NCI-H82 (cell line): Measurements from ENCODE around the gene SIGLEC7.
A peak's percentile ranks its signal among the peaks of the same experiment; 100 is the strongest.

Source experiments
- DNase-seq: peaks from one replicate; lab custom pipeline; 2025; lab: John Stamatoyannopoulos, UW

SIGLEC7 gene

DNA sequence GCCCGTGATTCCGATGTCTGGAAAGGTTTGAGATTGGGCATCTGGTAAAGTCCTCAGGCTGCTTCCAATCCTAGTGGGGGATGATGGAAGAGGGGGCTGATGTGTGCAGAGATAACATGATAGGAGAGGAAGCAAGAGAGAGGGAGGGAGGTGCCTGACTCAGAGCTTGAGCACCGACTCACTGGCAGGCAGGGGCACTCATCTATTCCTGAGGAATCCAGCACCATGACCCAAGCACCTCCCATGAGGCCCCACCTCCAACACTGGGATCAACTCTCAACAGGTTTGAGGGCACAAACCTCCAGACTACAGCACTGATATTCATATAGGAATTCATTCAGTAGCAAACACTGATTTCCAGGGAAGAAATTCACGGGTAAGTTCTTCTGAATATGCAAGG, 23.0 kb upstream of the SIGLEC7 start:
- no peak for DNase-seq

DNA sequence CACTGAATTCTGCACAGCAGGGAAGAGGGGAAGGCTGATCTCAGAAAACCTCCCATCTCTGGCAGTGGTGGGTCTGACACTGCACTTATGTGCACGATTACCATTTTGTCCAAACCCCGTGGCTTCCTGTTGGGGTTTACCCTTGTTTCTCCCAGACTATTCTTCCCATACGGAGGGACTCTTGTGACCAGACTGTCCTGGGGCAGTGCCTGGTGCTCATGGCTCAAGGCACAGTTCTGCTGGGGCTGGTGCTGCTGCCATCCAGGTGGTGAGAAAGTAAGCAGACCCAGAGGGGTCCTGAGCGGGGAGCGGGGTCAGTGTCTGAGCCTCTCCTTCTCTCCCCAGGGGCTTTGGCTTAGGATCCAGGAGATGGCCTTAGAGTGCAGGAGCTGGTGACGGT, 22.5 kb upstream of the SIGLEC7 start:
- DNase-seq, result no peak

DNA sequence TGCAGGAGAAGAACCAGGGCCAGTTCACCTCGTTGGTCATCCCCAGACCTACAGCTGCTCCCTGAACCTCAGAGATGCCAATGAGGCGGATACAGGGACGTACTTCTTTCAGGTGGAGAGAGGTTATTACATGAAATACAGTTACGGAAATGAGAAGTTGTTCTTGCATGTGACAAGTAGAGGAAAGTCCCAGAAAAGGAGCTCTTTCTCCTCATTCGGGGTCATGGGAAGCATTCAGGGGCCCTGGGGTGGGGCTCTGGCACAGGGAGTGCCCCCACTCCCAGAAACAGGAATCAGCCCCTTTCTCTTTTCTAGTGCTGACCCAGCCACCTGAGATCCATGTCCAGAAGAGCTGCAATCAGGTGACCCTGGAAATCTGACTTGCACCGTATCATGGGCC, 21.9 kb upstream of the SIGLEC7 start:
- no peak for DNase-seq

DNA sequence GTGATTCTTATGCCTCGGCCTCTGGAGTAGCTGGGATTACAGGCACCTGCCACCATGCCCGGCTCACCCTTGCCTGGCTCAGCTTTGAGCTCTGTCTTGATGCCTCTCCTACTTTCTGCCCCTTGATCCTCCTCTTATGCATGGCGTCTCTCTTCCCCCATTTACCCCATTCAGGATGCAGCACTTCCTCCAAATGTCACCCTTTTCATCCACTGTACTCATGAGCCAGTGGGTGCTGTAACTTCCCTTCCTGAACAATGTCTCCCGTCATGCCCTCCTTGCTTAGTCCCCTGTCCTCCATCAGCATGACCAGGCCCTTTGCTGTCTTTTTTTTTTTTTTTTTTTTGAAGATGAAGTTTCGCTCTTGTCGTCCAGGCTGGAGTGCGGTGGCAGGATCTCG, 20.8 kb upstream of the SIGLEC7 start:
- no peak for DNase-seq

DNA sequence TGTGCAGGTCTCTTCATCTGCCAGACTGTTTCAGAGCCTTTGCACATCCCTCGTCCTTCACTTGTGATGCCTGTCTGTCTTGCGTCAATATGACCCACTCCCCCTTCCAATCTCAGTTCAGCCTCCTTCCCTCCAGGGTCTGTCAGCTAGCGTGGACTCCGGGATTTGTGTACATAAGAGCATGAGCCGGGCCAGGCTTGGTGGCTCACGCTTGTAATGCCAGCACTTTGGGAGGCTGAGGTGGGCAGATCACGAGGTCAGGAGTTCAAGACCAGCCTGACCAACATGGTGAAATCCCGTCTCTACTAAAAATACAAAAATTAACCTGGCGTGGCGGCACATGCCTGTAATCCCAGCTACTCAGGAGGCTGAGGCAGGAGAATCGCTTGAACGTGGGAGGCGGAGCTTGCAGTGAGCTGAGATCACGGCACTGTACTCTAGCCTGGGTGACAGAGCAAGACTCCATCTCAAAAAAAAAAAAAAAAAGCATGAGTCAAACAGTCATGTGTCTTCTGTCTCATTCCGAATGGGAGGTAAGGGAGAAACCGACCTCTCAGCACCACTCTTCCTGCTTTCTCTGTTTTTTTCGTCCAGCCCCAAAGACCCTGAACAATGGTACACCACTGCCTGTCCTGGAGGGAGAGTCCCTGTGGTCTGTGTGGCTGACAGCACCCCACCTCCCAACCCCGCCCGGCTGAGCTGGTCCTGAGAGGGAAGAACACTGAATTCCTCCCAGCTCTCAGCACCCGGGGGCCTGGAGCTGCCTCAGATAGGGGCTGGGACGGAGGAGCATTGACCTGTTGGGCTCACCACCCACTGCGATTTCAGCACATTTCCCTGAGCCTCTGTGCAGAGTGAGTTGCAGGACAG, 19.8 kb upstream of the SIGLEC7 start:
- no peak for DNase-seq

DNA sequence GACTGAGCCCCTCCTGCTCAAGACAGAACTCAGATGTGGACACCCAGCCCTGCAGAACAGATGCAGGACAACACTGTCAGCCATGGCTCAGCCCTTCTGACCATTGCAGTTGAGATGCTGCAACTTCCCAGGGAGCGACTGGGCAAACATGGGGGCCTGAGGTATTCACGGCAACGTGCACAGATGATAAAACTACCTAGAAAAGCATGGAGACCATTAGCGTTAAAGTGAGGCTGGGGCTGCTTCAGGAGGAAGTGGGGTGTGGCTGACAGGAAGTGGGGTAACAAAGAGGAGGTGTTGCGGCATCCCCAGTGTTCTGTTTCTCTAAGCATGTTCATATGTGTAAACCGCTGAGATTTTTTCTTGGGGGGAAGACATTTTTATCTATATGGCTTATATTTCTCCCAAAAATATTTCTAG, 18.7 kb upstream of the SIGLEC7 start:
- DNase-seq, result no peak

DNA sequence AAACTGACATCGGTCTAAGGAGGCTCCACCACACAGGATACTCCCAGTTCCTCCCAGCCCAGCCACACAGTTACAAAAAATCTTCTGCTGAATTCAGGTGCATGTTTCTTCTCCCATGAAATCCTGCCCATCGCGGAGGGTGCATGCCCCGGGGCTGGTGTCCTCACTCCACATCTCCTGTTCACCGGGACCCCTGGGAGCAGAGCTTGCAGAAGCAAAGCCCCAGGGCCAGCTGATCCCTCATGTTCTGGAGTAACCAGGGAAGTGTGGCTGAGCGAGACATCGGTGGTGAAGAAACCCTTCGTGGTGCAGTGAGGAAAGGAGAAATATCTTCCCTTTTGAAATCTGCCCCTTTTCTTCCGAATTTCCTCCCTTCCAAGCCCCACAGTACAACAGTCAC, 18.3 kb upstream of the SIGLEC7 start:
- DNase-seq, result no peak

DNA sequence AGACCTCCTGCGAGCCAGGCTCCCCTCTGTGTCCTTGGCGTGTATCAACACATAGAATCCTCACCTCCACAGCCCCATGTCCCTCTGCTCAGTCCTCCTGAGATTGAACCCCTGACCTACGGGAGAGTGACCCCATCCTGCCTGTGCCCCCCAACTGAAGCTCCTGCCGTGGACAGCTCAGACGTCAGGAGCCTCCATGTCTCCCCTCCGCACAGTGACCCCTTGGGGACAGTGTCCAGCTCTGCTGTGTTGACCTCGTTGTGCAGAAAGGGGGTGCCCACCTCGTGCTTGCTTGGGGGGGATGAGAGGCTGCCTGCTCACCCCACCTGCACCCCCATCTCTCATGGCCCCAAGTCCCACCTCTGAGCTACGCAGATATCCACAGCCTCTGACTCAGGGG, 17.9 kb upstream of the SIGLEC7 start:
- DNase-seq, result no peak

DNA sequence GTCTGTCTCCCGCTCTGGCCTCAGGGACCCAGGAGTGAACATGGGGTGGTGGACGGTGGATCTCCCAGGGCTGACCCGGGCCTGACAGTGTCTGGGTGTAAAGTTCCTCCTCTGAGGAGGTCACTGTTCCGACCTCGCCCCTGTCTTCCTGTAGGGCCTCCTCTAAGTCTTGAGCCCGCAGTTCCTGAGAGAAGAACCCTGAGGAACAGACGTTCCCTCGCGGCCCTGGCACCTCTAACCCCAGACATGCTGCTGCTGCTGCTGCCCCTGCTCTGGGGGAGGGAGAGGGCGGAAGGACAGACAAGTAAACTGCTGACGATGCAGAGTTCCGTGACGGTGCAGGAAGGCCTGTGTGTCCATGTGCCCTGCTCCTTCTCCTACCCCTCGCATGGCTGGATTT, 17.4 kb upstream of the SIGLEC7 start, which contains the start of gene SIGLEC9:
Gene SIGLEC9, plus strand, starts transcription at position 178 of the 400 bp plus-strand sequence. Its CDS starts 69 bp downstream, at position 247.
- no peak for DNase-seq

DNA sequence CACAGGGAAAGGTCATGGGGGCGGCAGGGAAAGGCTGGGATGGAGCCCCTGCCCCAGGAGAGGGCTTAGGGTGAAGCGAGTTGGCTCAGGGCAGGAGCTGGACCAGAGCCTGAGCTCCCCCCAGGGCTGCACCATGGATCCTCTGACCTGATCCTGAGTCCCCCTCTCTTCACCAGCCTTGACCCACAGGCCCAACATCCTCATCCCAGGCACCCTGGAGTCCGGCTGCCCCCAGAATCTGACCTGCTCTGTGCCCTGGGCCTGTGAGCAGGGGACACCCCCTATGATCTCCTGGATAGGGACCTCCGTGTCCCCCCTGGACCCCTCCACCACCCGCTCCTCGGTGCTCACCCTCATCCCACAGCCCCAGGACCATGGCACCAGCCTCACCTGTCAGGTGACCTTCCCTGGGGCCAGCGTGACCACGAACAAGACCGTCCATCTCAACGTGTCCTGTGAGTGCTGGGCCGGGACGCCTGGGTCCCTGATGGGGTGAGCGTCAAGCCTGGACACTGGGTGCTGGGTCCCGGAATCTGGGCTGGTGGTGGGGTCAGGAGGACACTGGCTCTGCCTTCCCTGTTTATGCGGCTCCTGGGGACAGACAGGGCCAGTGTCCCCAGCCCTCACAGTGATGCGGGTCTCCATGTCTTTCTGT, 16.6 kb upstream of the SIGLEC7 start:
- DNase-seq, result no peak

DNA sequence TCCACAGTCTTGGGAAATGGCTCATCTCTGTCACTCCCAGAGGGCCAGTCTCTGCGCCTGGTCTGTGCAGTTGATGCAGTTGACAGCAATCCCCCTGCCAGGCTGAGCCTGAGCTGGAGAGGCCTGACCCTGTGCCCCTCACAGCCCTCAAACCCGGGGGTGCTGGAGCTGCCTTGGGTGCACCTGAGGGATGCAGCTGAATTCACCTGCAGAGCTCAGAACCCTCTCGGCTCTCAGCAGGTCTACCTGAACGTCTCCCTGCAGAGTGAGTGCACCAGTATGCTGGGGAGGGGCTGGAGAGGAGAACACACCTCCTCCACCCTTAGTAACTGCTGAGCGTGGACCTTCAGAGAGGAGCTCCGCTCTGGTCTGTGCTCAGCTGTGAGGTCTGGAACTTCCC, 15.1 kb upstream of the SIGLEC7 start:
- DNase-seq, result no peak

DNA sequence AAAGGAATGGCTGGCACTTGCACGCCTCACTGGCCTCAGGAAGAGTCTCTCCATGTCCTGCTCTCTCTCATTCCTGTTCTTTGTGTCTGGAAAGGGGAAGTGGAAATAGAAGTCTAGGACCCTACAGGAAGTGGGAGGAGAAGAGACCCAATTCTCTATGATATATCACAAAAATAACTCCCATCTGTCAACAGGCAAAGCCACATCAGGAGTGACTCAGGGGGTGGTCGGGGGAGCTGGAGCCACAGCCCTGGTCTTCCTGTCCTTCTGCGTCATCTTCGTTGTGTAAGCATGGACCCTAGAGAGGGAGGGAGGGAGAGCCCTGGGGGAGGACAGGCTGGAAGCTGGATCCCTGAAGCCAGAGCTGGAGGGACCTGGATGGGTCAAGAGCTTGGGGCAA, 14.3 kb upstream of the SIGLEC7 start:
- DNase-seq, result no peak

DNA sequence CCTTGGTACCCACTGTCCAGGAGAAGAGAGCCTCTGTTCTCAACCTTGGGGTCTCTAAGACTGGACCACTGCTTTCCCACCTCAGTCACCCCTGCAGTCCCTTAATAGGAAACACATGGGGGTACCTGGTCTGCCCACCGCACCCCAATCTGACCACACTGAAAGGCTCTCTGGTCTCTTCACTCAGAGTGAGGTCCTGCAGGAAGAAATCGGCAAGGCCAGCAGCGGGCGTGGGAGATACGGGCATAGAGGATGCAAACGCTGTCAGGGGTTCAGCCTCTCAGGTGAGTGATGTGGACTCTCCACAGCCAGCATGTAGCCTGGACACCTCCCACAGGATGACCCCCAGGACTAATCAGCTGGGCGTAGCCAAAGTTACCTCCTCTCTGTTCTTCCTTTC, 13.9 kb upstream of the SIGLEC7 start:
- DNase-seq, result no peak

DNA sequence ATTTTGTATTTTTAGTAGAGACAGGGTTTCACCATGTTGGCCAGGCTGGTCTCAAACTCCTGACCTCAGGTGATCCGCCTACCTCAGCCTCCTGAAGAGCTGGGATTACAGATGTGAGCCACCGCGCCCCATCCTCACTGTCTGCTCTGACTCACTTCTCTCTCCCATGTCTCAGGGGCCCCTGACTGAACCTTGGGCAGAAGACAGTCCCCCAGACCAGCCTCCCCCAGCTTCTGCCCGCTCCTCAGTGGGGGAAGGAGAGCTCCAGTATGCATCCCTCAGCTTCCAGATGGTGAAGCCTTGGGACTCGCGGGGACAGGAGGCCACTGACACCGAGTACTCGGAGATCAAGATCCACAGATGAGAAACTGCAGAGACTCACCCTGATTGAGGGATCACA, 12.4 kb upstream of the SIGLEC7 start:
- no peak for DNase-seq

DNA sequence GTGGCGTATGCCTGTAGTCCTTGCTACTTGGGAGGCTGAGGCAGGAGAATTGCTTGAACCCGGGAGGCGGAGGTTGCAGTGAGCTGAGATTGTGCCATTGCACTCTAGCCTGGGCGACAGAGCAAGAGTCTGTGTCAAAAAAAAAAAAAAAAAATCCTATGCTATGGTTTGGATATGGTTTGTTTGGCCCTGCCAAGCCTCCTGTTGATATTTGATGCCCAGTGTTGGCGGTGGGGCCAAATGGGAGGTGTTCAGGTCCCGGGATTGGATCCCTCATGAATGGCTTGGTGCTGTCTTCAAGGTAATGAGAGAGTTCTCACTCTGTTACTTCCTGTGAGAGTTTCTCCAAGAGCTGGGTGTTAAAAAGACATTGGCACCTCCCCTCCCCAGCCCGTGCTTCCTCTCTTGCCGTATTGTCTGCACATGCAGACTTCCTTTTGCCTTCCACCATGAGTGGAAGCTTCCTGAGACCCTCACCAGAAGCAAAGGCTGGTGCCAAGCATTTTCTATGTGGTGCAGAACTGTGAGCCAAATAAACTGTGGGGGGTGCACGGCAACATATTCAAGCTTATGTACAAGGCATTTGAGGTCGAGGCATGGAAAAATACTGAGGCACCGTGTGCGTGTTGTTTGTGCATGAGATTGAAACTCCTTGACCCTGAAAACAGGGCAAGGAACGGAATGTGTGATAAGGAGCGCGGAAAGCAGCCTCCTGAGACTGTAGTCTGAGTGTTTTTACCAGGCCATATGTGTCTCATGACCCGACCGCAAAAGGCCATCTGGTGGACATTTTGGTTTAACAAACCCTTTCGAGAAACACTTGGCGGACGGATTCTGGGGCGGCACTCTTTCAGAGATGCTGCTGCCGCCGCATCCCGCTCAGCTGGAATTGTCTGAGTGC, 10.1 kb upstream of the SIGLEC7 start:
- DNase-seq, result peak; percentile 60

DNA sequence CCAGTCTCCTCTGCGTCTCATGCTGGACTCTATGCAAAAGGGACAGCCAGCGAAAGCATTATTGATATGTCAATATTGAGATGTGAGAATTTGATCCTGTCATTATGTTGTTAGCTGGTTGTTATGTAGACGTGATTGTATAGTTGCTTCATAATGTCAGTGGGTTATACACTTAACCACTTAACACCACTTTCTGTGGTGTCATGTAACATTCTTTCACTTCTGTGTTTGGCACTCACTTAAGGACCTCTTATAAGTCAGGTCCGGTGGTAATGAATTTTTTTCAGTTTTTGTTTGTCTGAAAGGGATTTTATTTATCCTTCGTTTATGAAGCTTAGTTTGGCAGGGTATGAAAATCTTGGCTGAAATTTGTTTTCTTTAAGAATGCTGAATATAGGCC, 7.1 kb upstream of the SIGLEC7 start:
- DNase-seq, result no peak

DNA sequence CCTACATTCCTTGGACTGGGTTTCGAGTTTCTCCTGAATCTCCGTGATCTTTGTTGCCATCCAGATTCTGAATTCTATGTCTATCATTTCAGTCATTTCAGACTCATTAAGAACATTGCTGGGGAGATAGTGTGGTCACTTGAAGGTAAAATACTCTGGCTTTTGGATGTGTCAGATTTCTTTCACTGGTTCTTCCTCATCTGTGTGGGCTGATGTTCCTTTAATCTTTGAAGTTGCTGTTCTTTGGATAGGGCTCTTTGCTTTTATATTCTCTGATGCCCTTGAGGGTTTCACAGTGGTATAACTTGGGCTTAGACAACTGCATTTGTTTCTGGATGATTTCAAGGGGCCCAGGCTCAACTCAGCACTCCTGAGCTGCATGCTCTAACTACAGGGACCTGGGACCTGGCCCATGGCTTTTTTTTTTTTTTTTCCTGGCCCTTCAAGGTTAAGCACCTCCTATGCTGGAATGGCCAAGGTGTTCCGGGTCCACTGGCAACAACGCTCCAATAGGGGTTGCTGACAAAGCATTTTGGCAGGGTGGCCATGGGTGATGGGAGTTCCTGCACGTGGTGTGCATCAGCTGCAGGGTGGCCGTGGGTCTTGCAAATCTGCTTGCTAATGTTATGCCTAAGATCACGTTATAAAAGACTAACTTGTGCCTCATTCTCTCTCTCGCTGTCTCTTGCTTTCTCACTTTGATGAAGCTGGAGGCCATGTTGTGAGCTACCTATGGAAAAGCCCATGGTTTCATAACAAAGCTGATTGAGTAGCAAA, 5.9 kb upstream of the SIGLEC7 start:
- no peak for DNase-seq

DNA sequence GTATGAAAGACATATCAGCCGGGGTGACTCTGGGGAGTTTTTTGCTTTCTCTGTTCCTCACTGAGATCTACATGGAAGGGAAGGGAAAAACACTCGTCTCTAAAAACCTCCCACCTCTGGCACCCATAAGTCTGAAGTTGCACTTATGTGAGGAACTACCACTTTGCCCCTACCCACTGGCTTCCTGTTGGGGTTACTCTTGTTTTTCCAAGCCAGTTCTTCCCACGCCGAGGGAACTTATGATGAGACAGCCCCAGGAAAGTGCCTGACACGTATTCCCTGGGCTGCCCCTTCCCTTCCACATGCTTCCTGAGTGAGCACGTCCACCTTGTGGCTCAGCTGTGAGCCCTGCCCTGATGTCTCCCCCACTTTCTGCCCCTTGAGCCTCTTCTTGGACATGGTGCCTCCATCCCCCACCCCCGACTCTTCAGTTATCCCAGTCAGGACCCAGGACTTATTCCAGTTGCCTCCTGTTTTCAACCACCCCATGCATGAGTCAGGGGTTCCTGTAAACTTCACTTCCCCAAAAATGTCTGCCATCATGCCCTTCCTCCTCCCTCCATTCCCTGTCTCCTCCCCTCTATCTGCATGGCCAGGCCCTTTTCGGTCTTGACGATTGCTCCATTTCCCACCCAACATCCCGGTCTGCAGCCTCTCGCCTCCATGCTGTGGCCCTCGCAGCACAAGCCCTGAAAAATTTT, 5.1 kb upstream of the SIGLEC7 start:
- DNase-seq, result no peak

DNA sequence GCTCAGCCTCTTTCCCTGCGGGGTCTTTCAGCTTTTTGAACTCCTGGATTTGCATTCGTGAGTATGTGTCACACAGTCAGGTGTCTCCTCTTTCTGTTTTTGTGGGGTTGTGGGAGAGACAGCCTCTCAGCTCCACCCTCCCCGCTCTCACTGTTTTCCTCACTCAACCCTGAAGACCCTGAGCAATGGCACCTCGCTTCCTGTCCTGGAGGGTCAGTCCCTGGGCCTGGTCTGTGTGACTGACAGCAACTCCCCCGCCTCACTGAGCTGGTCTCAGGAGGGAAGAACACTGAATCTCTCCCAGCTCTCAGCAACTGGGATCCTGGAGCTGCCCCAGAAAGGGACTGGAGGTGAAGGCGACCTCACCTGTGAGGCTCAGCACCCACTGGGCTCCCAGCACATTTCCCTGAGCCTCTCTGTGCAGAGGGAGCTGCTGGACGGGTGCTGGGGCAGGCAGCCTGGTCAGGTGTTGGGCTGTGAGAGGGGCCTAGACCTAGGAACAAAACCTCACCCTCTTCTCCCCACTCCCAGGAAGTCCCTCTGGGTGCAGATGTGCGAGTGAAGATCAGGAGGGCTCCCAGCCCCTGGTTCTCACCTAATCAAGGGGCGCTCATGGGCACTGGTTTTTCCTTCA, 4.2 kb upstream of the SIGLEC7 start:
- no peak for DNase-seq

DNA sequence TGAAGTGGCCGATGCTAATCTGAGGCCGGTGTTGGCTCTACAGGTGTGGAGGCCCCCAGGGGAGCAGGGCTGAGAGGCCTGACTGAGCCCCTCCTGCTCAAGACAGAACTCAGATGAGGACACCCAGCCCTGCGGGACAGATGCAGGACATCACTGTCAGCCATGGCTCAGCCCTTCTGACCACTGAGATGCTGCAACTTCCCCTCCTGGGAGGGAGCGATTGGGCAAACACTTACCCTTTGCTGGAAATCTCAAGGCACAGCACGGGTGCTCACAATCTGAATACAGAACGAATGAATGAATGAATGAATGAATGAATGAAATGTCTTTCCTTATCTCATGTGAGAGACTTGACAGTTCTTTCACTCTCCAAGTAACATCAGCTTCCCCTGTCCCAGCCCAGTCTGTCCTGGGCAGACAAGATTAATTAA, 3.5 kb upstream of the SIGLEC7 start:
- no peak for DNase-seq
